Left ventricle myocardium inferior (tissue), 1 donor: ENCODE results near the gene DHRS3. TPM values are rescaled to one million over a fixed set of nuclear protein-coding genes. Genes with fewer than 3 reads are reported as not detected.

Experiments used
- DNase-seq: peaks from one replicate; pipeline ENCODE4 v3.0.0-alpha.2; 2020
- H3K27ac ChIP-seq: fragments of 200-600 bp; replicated peaks from 2 replicates; pipeline ENCODE4 v1.8.0; 2021
- H3K27me3 ChIP-seq: fragments of 200-600 bp; 2 replicates; pipeline ENCODE4 v1.8.0; 2021; ENCODE audit warnings: low read depth
- H3K36me3 ChIP-seq: fragments of 200-600 bp; 2 replicates; pipeline ENCODE4 v1.8.0; 2021
- H3K4me1 ChIP-seq: fragments of 200-600 bp; 2 replicates; pipeline ENCODE4 v1.8.0; 2021
- H3K4me3 ChIP-seq: fragments of 200-600 bp; 2 replicates; pipeline ENCODE4 v1.8.0; 2021; ENCODE audit warnings: mild to moderate bottlenecking, moderate library complexity
- H3K9me3 ChIP-seq: fragments of 200-600 bp; replicated peaks from 2 replicates; pipeline ENCODE4 v1.8.0; 2021
- CTCF ChIP-seq: fragments of 200-600 bp; IDR thresholded peaks from 2 replicates; pipeline ENCODE4 v1.8.0; 2021; ENCODE audit warnings: antibody characterized with exemption, mild to moderate bottlenecking, borderline replicate concordance
- intact Hi-C: fragments of 100-400 bp; cut with micrococcal nuclease; formaldehyde crosslinking; loops from one replicate; pipeline ENCODE4 v1.11.0; 2022
- total RNA-seq: library from RNA; stranded (reverse); fragmentation: NEBNext Ultra II Directional; extraction: Animal tissue kit (Norgen Biotek cat#: 25700); gene quantifications from one replicate; pipeline ENCODE4 v1.2.1, GENCODE V29; 2021
- donor health status: DM: no; HTN: yes; CAD: no; lungs with severe emphysema.

Gene DHRS3
- total RNA-seq, 1 donor from 2014 or later: 89.7 TPM

GRCh38 chr1:12618965-12619791, 1.2 kb upstream of the DHRS3 start:
- intact Hi-C loops: no loop called here
- peaks cover 81% of the 10 kb centered on the region for H3K4me1 ChIP-seq

DNA sequence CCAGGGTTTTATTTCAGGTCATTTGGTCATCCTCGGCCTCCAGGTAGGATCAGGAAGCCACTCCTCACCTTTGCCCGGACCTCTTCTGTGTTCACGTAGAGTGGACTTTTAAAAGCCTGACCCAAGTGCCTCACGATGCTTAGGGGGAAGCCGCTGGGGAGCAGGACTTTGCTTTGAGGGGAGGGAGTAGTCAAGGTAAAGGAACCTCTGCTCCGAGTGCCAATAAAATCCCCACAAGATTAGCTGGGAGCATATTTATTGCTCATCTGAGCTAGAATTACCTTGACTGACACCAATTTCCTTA, 603 bp upstream of the DHRS3 start:
- peaks cover 87% of the 10 kb centered on the region for H3K4me1 ChIP-seq
- H3K36me3 ChIP-seq: no peaks in the 10 kb centered on the region
- no peaks in the 10 kb centered on the region for H3K27me3 ChIP-seq
- no peak for TF ChIP-seq CTCF
- no peaks in the 10 kb centered on the region for H3K9me3 ChIP-seq
- intact Hi-C loops: no loop called here
- DNase-seq: no peak
- peak overlapping the region; percentile 94 for H3K4me3 ChIP-seq
- peak overlapping the region; percentile 97 for H3K27ac ChIP-seq

More at GRCh38 chr1:12618965-12619791, 1.2 kb upstream of the DHRS3 start:
- Histone ChIP-seq H3K27me3 (no peaks in the 10 kb centered on the region), H3K27ac (peak overlapping the region; percentile 97), H3K9me3 (no peaks in the 10 kb centered on the region), H3K4me3 (peak overlapping the region; percentile 94), H3K36me3 (no peaks in the 10 kb centered on the region)
- TF ChIP-seq CTCF: no peak
- DNase-seq: peak; percentile 70

GRCh38 chr1:12617511-12617900, 504 bp downstream of the DHRS3 start:
- H3K4me1 ChIP-seq: peaks cover 88% of the 10 kb centered on the region
- peak overlapping the region; percentile 94 for H3K4me3 ChIP-seq
- H3K36me3 ChIP-seq: peaks cover 10% of the 10 kb centered on the region
- DNase-seq: no peak
- H3K9me3 ChIP-seq: no peaks in the 10 kb centered on the region
- H3K27ac ChIP-seq: peak overlapping the region; percentile 97
- intact Hi-C loops: no loop called here
- no peaks in the 10 kb centered on the region for H3K27me3 ChIP-seq
- TF ChIP-seq CTCF: no peak

- Histone ChIP-seq H3K27ac (peak overlapping the region; percentile 97), H3K36me3 (peaks cover 16% of the 10 kb centered on the region), H3K4me3 (peak overlapping the region; percentile 94), H3K9me3 (no peaks in the 10 kb centered on the region), H3K27me3 (no peaks in the 10 kb centered on the region), H3K4me1 (peaks cover 88% of the 10 kb centered on the region)
- peak; percentile 39 for DNase-seq
- intact Hi-C loops: no loop called here
- no peak for TF ChIP-seq CTCF
Measured at GRCh38 chr1:12616709-12617373, 1.2 kb downstream of the DHRS3 start.

GRCh38 chr1:12615865-12616708, 1.9 kb downstream of the DHRS3 start:
- Histone ChIP-seq H3K36me3 (peaks cover 24% of the 10 kb centered on the region), H3K9me3 (no peaks in the 10 kb centered on the region), H3K4me3 (peak overlapping the region; percentile 94), H3K4me1 (peaks cover 88% of the 10 kb centered on the region), H3K27ac (peak overlapping the region; percentile 97), H3K27me3 (no peaks in the 10 kb centered on the region)
- intact Hi-C loops: loop anchor here (2.0 kb wide), 1 partner anchor 15 kb away; no protein-coding TSS in a partner anchor
- peak; percentile 74 for DNase-seq
- TF ChIP-seq CTCF: no peak
